Glutamatergic neuron (in vitro differentiated cells): ENCODE data around the gene DLG2. TPM values are rescaled to one million over a fixed set of nuclear protein-coding genes. Genes with fewer than 3 reads are reported as not detected.

Experiments used
- DNase-seq: peaks from one replicate; pipeline ENCODE4 v3.0.0; 2022
- H3K27ac Mint-ChIP-seq: one replicate; pipeline ENCODE4 v1.8.0; 2020; ENCODE audit warnings: mild to moderate bottlenecking, mixed read lengths, inconsistent platforms; ENCODE audit not compliant: unreplicated experiment
- H3K27me3 Mint-ChIP-seq: one replicate; pipeline ENCODE4 v1.8.0; 2020; ENCODE audit warnings: mild to moderate bottlenecking, moderate library complexity, mixed read lengths, inconsistent platforms; ENCODE audit not compliant: unreplicated experiment
- H3K36me3 Mint-ChIP-seq: one replicate; pipeline ENCODE4 v1.8.0; 2020; ENCODE audit warnings: mild to moderate bottlenecking, mixed read lengths, inconsistent platforms; ENCODE audit not compliant: unreplicated experiment
- H3K4me1 Mint-ChIP-seq: one replicate; pipeline ENCODE4 v1.8.0; 2020; ENCODE audit warnings: mild to moderate bottlenecking, low read depth, mixed read lengths, inconsistent platforms; ENCODE audit not compliant: unreplicated experiment
- H3K4me3 Mint-ChIP-seq: one replicate; pipeline ENCODE4 v1.8.0; 2020; ENCODE audit warnings: mild to moderate bottlenecking, mixed read lengths, inconsistent platforms; ENCODE audit not compliant: unreplicated experiment
- H3K9me3 Mint-ChIP-seq: one replicate; pipeline ENCODE4 v1.8.0; 2020; ENCODE audit warnings: mild to moderate bottlenecking, moderate library complexity, mixed read lengths, inconsistent platforms; ENCODE audit not compliant: unreplicated experiment
- total RNA-seq: library from RNA; stranded (reverse); fragmentation: NEBNext Ultra II Directional; extraction: Animal tissue kit (Norgen Biotek cat#: 25700); gene quantifications from one replicate; pipeline ENCODE4 v1.2.1, GENCODE V29; 2021; ENCODE audit not compliant: unreplicated experiment
- TF ChIP-seq, protein P1 (sequence below): fragments of 200-600 bp; sonication (generic); IDR thresholded peaks from one replicate; pipeline ENCODE4 v1.5.0; 2021; ENCODE audit not compliant: partially characterized antibody, unreplicated experiment

DLG2 gene
- total RNA-seq, 1 donor from 2014 or later, result 2.9 TPM

DNA sequence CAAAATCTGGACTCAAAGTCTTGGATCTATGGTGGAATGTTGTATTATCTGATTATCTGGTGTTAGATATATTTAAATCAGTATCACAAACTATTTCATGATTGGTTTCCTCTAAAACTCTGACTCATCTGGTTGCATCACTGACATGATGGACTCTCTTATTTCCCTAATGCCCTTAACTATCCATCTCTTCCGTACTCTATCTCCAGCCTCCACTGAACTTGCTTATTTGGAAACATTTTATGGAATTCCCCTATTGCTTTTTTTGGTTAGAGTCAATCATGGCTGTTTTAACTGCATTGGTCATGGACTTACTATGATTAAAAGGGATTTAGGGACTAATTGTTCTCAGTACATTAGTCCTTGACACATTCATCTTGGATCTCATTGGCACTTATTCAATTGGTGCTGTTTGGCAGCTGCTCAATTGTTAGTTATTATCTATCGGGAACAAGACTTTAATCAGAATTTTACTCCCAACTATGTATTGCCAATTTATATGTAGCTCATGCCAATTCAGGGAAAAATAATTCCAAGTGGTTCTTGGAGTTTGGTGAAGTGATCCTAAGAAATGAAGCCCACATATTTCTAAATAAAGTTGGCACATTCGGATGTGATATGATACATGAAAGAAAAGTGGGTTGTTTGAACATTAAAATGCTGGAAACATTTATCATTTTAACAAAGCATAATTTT is 1399.0 kb downstream of the DLG2 start:
- Mint-ChIP-seq H3K9me3 (no peaks in the 10 kb centered on the region), H3K36me3 (no peaks in the 10 kb centered on the region), H3K4me3 (no peak overlapping the region), H3K27me3 (no peaks in the 10 kb centered on the region), H3K4me1 (no peaks in the 10 kb centered on the region), H3K27ac (no peak overlapping the region)
- no peak for DNase-seq
- TF ChIP-seq, protein P1, sequence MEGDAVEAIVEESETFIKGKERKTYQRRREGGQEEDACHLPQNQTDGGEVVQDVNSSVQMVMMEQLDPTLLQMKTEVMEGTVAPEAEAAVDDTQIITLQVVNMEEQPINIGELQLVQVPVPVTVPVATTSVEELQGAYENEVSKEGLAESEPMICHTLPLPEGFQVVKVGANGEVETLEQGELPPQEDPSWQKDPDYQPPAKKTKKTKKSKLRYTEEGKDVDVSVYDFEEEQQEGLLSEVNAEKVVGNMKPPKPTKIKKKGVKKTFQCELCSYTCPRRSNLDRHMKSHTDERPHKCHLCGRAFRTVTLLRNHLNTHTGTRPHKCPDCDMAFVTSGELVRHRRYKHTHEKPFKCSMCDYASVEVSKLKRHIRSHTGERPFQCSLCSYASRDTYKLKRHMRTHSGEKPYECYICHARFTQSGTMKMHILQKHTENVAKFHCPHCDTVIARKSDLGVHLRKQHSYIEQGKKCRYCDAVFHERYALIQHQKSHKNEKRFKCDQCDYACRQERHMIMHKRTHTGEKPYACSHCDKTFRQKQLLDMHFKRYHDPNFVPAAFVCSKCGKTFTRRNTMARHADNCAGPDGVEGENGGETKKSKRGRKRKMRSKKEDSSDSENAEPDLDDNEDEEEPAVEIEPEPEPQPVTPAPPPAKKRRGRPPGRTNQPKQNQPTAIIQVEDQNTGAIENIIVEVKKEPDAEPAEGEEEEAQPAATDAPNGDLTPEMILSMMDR, result no peak

DNA sequence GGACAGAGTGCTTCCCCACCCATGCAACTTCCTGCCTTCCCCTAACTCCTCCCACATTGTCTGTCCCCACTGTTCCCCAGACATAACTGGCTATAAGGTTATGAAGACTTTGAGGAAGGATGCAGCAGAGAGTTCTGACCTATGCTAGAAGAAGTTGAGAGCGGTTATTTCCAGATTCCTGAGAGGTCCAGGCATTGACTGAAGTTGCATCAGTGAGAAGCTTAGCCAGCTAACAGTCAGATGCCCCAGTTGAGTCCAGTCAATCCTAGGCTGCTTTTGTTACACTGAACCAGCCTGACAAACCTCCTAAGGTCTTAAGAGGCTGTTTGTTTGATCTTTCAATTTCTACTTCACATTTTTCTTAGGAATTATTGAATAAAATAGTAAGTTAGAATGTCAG is 1403.1 kb downstream of the DLG2 start:
- TF ChIP-seq, protein P1, result no peak
- H3K27ac Mint-ChIP-seq, result no peak overlapping the region
- H3K4me1 Mint-ChIP-seq, result no peaks in the 10 kb centered on the region
- no peaks in the 10 kb centered on the region for H3K36me3 Mint-ChIP-seq
- H3K9me3 Mint-ChIP-seq, result no peaks in the 10 kb centered on the region
- DNase-seq, result no peak
- H3K4me3 Mint-ChIP-seq, result no peak overlapping the region
- no peaks in the 10 kb centered on the region for H3K27me3 Mint-ChIP-seq

DNA sequence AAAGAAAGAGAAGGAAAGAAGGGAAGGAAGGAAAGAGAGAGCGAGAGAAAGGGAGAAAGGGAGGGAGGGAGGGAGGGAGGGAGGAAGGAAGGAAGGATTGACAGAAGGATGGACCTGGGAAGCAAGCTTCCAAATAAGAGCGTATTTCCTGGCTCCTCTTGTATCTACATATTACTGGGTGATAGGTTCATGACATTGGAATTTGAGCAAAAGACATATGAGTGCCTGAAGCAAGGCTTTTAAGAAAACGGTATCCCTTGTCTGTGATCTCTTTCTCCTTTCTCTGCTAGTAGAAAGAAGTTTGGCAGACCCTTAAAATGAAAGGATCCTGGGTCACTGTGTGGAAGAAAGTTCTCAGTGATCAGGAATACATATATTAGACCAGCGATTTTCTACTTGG is 1408.8 kb downstream of the DLG2 start:
- TF ChIP-seq, protein P1, result no peak
- Mint-ChIP-seq H3K36me3 (no peaks in the 10 kb centered on the region), H3K9me3 (no peaks in the 10 kb centered on the region), H3K4me3 (no peak overlapping the region), H3K4me1 (no peaks in the 10 kb centered on the region), H3K27ac (no peak overlapping the region), H3K27me3 (peaks cover 1% of the 10 kb centered on the region)
- DNase-seq, result no peak

DNA sequence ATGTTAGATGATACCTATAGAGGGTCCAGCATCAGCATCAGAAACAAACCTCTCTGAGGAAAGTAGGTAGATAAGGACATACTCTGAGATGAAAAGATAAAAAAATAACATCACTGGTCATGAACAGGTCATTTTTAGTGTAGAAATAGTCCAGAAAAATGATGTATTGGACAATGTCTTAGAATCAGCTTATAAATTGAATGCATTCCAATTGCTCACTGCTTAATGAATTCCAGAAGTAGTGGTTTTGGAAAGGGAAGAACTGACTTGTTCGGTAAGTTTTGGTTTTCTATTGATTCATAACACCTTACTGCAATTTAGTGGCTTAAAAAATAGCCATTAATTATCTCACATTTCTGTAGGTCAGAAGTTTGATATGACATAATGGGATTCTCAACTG is 1411.5 kb downstream of the DLG2 start:
- Mint-ChIP-seq H3K27ac (no peak overlapping the region), H3K4me3 (no peak overlapping the region), H3K4me1 (no peaks in the 10 kb centered on the region), H3K36me3 (no peaks in the 10 kb centered on the region), H3K27me3 (peaks cover 1% of the 10 kb centered on the region), H3K9me3 (no peaks in the 10 kb centered on the region)
- TF ChIP-seq, protein P1, result no peak
- DNase-seq, result no peak

DNA sequence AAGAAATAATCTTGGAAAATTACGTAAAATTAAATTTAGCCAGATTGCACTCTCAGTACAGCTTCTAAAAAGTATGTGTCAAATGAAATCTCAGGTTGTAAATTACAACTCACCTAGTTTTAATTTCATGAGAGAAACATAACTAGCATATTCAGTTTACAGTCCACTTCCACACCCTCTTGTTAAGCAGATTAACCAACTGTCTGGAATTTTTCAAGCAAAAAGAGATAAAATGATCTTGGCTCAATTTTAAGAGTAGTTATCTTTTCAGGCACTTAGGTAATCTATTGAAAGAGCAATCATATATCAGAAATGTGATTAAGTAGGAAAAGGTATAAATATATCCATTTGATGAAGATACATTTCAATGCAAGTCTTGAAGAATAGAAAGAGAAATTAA is 1412.6 kb downstream of the DLG2 start:
- no peaks in the 10 kb centered on the region for H3K9me3 Mint-ChIP-seq
- DNase-seq, result no peak
- no peak overlapping the region for H3K27ac Mint-ChIP-seq
- peaks cover 1% of the 10 kb centered on the region for H3K27me3 Mint-ChIP-seq
- TF ChIP-seq, protein P1, result no peak
- no peak overlapping the region for H3K4me3 Mint-ChIP-seq
- no peaks in the 10 kb centered on the region for H3K4me1 Mint-ChIP-seq
- no peaks in the 10 kb centered on the region for H3K36me3 Mint-ChIP-seq
